Thymus (tissue), 11 donors: ENCODE data around the gene LTBP3. TPM values are rescaled to one million over a fixed set of nuclear protein-coding genes. Genes with fewer than 3 reads are reported as not detected.

Experiments used
- DNase-seq, 9 donors: peaks; one replicate each; pipeline ENCODE4 v3.0.0-alpha.2; 2013; ENCODE audit warnings: low spot score in 9 of 9, low read depth in 6 of 9, missing footprints in 1 of 9
- H3K27ac ChIP-seq, 2 donors: one replicate each; pipeline ENCODE4 v1.5.1; 2013; ENCODE audit warnings: control low read depth in 1 of 2, low read depth in 1 of 2, low read length in 1 of 2, mild to moderate bottlenecking in 1 of 2, moderate library complexity in 1 of 2
- H3K27me3 ChIP-seq, 2 donors: one replicate each; pipeline ENCODE4 v1.5.1; 2013; ENCODE audit warnings: low read length in 1 of 2; ENCODE audit not compliant: control insufficient read depth in 2 of 2, insufficient read depth in 1 of 2
- H3K36me3 ChIP-seq, 2 donors: one replicate each; pipeline ENCODE4 v1.5.1; 2013; ENCODE audit warnings: low read length in 1 of 2, mild to moderate bottlenecking in 1 of 2, moderate library complexity in 1 of 2; ENCODE audit not compliant: control insufficient read depth in 2 of 2, insufficient read depth in 2 of 2
- H3K4me1 ChIP-seq, 2 donors: one replicate each; pipeline ENCODE4 v1.5.1; 2013; ENCODE audit warnings: low read length in 2 of 2; ENCODE audit not compliant: control insufficient read depth in 2 of 2, insufficient read depth in 2 of 2
- H3K4me3 ChIP-seq, 2 donors: one replicate each; pipeline ENCODE4 v1.5.1; 2013; ENCODE audit warnings: low read length in 2 of 2, control low read depth in 1 of 2, mild to moderate bottlenecking in 1 of 2
- H3K9me3 ChIP-seq, 2 donors: one replicate each; pipeline ENCODE4 v1.5.1; 2013; ENCODE audit warnings: low read length in 1 of 2, mild to moderate bottlenecking in 1 of 2; ENCODE audit not compliant: control insufficient read depth in 2 of 2, insufficient read depth in 1 of 2
- WGBS: extraction: QIAGEN DNeasy Blood & Tissue Kit; methylation state at CpG from one replicate; pipeline ENCODE4 v1.1.7; 2013; 5-methylcytosine and 5-hydroxymethylcytosine counted together
- polyA plus RNA-seq: library from polyadenylated mRNA; stranded (reverse); fragments of 200-250 nt; gene quantifications from one replicate; pipeline ENCODE4 v1.2.3, GENCODE V29; 2013
- total RNA-seq: library from RNA; stranded (reverse); fragments of 120-200 nt; gene quantifications from one replicate; pipeline ENCODE4 v1.2.4, GENCODE V29; 2013
- donor health status: healthy.

The LTBP3 gene
- total and polyA plus RNA-seq, 2 donors = 13.3 to 64.6 TPM

DNA sequence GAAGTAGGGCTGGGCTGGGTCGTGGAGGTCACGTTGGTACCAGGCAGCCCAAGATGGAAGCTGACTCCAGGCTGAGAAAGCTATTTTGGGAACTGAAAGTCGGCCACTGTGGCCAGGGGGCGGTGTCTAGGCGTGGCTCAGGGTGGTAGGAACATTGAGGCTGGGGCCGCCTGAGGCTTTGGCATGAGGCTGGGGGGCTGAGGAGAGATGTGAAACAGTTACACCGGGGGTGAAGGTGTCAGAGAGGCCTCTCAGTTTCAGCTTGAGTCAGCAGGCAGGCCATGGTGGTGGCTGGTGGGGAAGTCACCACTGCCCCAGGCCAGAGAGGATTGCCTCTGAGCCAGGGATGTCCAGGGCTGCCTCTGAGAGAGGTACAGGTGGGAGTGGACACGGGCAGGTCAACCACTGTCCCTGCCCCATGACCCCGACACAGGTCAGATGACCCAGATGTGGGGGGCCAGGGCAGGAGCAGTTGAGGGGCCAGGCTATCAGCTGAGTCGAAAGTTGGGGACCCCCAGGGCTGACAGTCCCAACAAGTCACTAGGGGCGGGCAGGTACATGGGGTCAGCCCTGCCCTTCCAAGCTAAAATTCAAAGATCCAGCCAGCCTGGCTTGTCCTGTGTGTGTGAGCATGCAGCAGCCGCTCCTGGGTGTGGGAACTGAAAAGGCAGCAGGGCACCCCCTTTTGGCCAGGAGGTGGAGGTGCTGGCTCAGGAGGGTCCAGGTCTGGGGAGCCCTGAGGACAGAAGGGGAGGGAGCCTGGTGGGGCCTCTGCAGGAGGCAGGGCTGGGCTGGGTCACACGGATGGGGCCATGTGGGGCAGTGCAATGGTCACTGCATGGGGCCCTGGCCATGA, 30.3 kb upstream of the LTBP3 start:
- peak in 4 of 9 donors; percentile 56 to 81 (median 74) for DNase-seq
- peaks cover 0 to 48% of the 10 kb centered on the region in 2 donors for H3K27me3 ChIP-seq
- 48% methylated on average over 13 of the region's 13 CpGs for WGBS
- peaks cover 0 to 54% of the 10 kb centered on the region in 2 donors for H3K4me1 ChIP-seq
- peak overlapping the region; percentile 45 to 68 for H3K27ac ChIP-seq
- no peaks in the 10 kb centered on the region for H3K9me3 ChIP-seq
- no peak overlapping the region for H3K4me3 ChIP-seq
- peaks cover 42 to 49% of the 10 kb centered on the region in 2 donors for H3K36me3 ChIP-seq

DNA sequence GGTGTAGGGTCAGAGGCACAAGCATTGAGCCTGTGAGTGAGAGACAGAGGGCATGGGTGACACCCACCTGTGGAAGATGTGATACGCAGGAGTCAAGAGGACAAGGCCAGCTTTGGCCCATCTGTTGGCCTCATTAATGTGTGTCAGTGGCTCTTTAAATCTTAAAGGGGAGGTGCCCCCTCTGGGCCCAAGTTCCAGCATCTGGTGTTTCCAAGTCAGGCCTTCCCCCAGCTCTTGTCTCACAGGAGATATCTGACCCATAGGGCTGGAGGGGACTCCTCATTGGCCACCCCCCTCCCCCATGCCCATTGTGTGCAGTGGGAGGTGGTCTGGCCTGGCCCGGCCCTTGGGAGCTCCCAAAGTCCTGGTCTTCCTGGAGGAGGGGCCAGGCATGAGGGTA, 28.5 kb upstream of the LTBP3 start:
- Histone ChIP-seq H3K36me3 (peaks cover 34 to 38% of the 10 kb centered on the region in 2 donors), H3K27me3 (peaks cover 0 to 35% of the 10 kb centered on the region in 2 donors), H3K9me3 (no peaks in the 10 kb centered on the region), H3K4me1 (peaks cover 0 to 40% of the 10 kb centered on the region in 2 donors), H3K27ac (no peak overlapping the region), H3K4me3 (no peak overlapping the region)
- WGBS = 91% methylated on average over 2 of the region's 2 CpGs
- DNase-seq = no peak

GRCh38 chr11:65586247-65586630, 28.1 kb upstream of the LTBP3 start:
- Histone ChIP-seq H3K27ac (no peak overlapping the region), H3K9me3 (no peaks in the 10 kb centered on the region), H3K4me1 (peaks cover 0 to 40% of the 10 kb centered on the region in 2 donors), H3K36me3 (peaks cover 34 to 40% of the 10 kb centered on the region in 2 donors), H3K27me3 (peaks cover 0 to 30% of the 10 kb centered on the region in 2 donors), H3K4me3 (no peak overlapping the region)
- 98% methylated on average over 4 of the region's 4 CpGs for WGBS
- DNase-seq = no peak

GRCh38 chr11:65585396-65586246, 27.5 kb upstream of the LTBP3 start:
- Histone ChIP-seq H3K4me3 (no peak overlapping the region), H3K27ac (no peak overlapping the region), H3K9me3 (no peaks in the 10 kb centered on the region), H3K4me1 (peaks cover 0 to 40% of the 10 kb centered on the region in 2 donors), H3K36me3 (peaks cover 40 to 42% of the 10 kb centered on the region in 2 donors), H3K27me3 (peaks cover 0 to 26% of the 10 kb centered on the region in 2 donors)
- WGBS = 95% methylated on average over 51 of the region's 51 CpGs
- DNase-seq = no peak

- Histone ChIP-seq H3K27me3 (peaks cover 0 to 26% of the 10 kb centered on the region in 2 donors), H3K9me3 (no peaks in the 10 kb centered on the region), H3K36me3 (peaks cover 43% of the 10 kb centered on the region in 2 donors), H3K4me1 (peaks cover 0 to 34% of the 10 kb centered on the region in 2 donors), H3K27ac (no peak overlapping the region), H3K4me3 (no peak overlapping the region)
- 96% methylated on average over 46 of the region's 46 CpGs for WGBS
- DNase-seq = no peak
Measured at GRCh38 chr11:65584723-65585171, 26.6 kb upstream of the LTBP3 start.

- no peak for DNase-seq
- 89% methylated on average over 8 of the region's 8 CpGs for WGBS
- H3K27me3 ChIP-seq = peaks cover 0 to 26% of the 10 kb centered on the region in 2 donors
- peaks cover 46 to 49% of the 10 kb centered on the region in 2 donors for H3K36me3 ChIP-seq
- H3K9me3 ChIP-seq = no peaks in the 10 kb centered on the region
- H3K4me1 ChIP-seq = peaks cover 0 to 28% of the 10 kb centered on the region in 2 donors
- H3K27ac ChIP-seq = no peak overlapping the region
- no peak overlapping the region for H3K4me3 ChIP-seq
Measured at GRCh38 chr11:65584106-65584505, 25.9 kb upstream of the LTBP3 start.

- no peak for DNase-seq
- H3K4me3 ChIP-seq = no peak overlapping the region
- no peaks in the 10 kb centered on the region for H3K9me3 ChIP-seq
- H3K27ac ChIP-seq = no peak overlapping the region
- peaks cover 47 to 54% of the 10 kb centered on the region in 2 donors for H3K36me3 ChIP-seq
- H3K4me1 ChIP-seq = peaks cover 0 to 23% of the 10 kb centered on the region in 2 donors
- WGBS = 93% methylated on average over 10 of the region's 10 CpGs
- H3K27me3 ChIP-seq = peaks cover 0 to 26% of the 10 kb centered on the region in 2 donors
Measured at GRCh38 chr11:65583589-65583988, 25.4 kb upstream of the LTBP3 start.

DNA sequence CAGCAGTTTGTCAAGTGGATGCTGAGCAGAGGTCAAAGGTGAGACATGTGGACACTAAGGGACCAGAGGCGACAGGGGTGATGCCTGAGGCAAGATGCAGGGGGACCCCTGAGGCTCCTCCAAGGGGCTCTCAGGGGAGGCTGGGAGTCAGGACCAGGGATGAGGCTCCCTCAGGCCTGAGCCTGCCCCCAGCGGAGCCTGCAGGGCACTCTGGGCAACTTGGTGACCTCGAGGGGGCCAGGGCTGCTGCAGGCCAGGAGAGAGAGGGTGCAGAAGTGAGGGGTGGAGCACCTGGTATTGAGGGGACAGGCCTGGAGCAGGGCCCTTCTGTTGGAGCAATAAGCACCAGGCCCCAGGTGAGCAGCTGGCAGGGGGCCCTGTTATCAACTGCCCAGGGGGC, 23.8 kb upstream of the LTBP3 start:
- H3K27ac ChIP-seq = no peak overlapping the region
- H3K27me3 ChIP-seq = peaks cover 0 to 26% of the 10 kb centered on the region in 2 donors

More for the DNA sequence above, 23.8 kb upstream of the LTBP3 start:
- 97% methylated on average over 3 of the region's 3 CpGs for WGBS
- Histone ChIP-seq H3K4me1 (peaks cover 4 to 21% of the 10 kb centered on the region in 2 donors), H3K9me3 (no peaks in the 10 kb centered on the region), H3K4me3 (no peak overlapping the region), H3K36me3 (peaks cover 42 to 59% of the 10 kb centered on the region in 2 donors)
- DNase-seq = no peak
